Mesendoderm (in vitro differentiated cells): ENCODE data around the gene CAMKMT.

ENCODE experiments used
- DNase-seq: peaks from one replicate; pipeline ENCODE4 v3.0.0; 2013
- H2AK5ac ChIP-seq: 2 replicates; pipeline ENCODE4 v1.6.1; 2013; ENCODE audit warnings: low read length, inconsistent platforms
- H2BK120ac ChIP-seq: 2 replicates; pipeline ENCODE4 v1.6.1; 2013; ENCODE audit warnings: low read depth, mild to moderate bottlenecking, low read length, moderate library complexity, mixed read lengths
- H2BK15ac ChIP-seq: replicated peaks from 2 replicates; pipeline ENCODE4 v1.6.1; 2013; ENCODE audit warnings: low read depth, mild to moderate bottlenecking, moderate library complexity
- H2BK5ac ChIP-seq: 2 replicates; pipeline ENCODE4 v1.6.1; 2013; ENCODE audit warnings: low read length, inconsistent platforms
- H3K18ac ChIP-seq: 2 replicates; pipeline ENCODE4 v1.6.1; 2013; ENCODE audit warnings: mild to moderate bottlenecking, low read length, mixed read lengths
- H3K23ac ChIP-seq: one replicate; pipeline ENCODE4 v1.6.1; 2013; ENCODE audit warnings: low read length
- H3K27ac ChIP-seq: 2 replicates; pipeline ENCODE4 v1.5.1; 2013; ENCODE audit warnings: low read depth, mild to moderate bottlenecking, inconsistent platforms, low read length, moderate library complexity
- H3K27me3 ChIP-seq: 2 replicates; pipeline ENCODE4 v1.6.1; 2013; ENCODE audit warnings: low read length, control low read depth, mild to moderate bottlenecking, inconsistent platforms; ENCODE audit not compliant: insufficient read depth, poor library complexity
- H3K36me3 ChIP-seq: 2 replicates; pipeline ENCODE4 v1.6.1; 2013; ENCODE audit warnings: low read length, inconsistent platforms; ENCODE audit not compliant: control insufficient read depth, insufficient read depth
- H3K4ac ChIP-seq: one replicate; pipeline ENCODE4 v1.6.1; 2013; ENCODE audit warnings: low read depth, mild to moderate bottlenecking, low read length, moderate library complexity
- H3K4me1 ChIP-seq: 2 replicates; pipeline ENCODE4 v1.6.1; 2013; ENCODE audit warnings: low read depth, low read length, inconsistent platforms; ENCODE audit not compliant: control insufficient read depth
- H3K4me2 ChIP-seq: 2 replicates; pipeline ENCODE4 v1.6.1; 2013; ENCODE audit warnings: low read length
- H3K4me3 ChIP-seq: 2 replicates; pipeline ENCODE4 v1.5.1; 2013; ENCODE audit warnings: mild to moderate bottlenecking, low read length
- H3K56ac ChIP-seq: one replicate; pipeline ENCODE4 v1.6.1; 2013; ENCODE audit warnings: low read length
- H3K79me1 ChIP-seq: 2 replicates; pipeline ENCODE4 v1.6.1; 2013; ENCODE audit warnings: low read length, inconsistent platforms
- H3K79me2 ChIP-seq: 2 replicates; pipeline ENCODE4 v1.6.1; 2013; ENCODE audit warnings: mild to moderate bottlenecking, low read length; ENCODE audit not compliant: control insufficient read depth, insufficient read depth
- H3K9ac ChIP-seq: 2 replicates; pipeline ENCODE4 v1.6.1; 2013; ENCODE audit warnings: low read length, inconsistent platforms
- H4K5ac ChIP-seq: one replicate; pipeline ENCODE4 v1.6.1; 2013; ENCODE audit warnings: low read length
- H4K8ac ChIP-seq: one replicate; pipeline ENCODE4 v1.6.1; 2013; ENCODE audit warnings: low read depth, mild to moderate bottlenecking, control low read depth, low read length, moderate library complexity
- WGBS: extraction: QIAGEN DNeasy Blood & Tissue Kit; methylation state at CpG from one replicate; pipeline ENCODE4 v1.1.7; 2013; ENCODE audit warnings: low lambda C conversion rate, missing lambda C conversion rate; ENCODE audit not compliant: insufficient coverage; ENCODE audit errors: extremely low coverage; 5-methylcytosine and 5-hydroxymethylcytosine counted together

Gene CAMKMT

GRCh38 chr2:44817673-44818335 lies 456.1 kb downstream of the CAMKMT start:
- Histone ChIP-seq H3K79me2 (no peaks in the 10 kb centered on the region), H3K4me2 (no peak overlapping the region), H2BK120ac (no peak overlapping the region), H3K4me1 (no peaks in the 10 kb centered on the region), H3K27me3 (no peaks in the 10 kb centered on the region), H2BK15ac (no peak overlapping the region), H3K18ac (no peak overlapping the region), H2AK5ac (no peak overlapping the region), H4K8ac (no peak overlapping the region), H3K56ac (no peak overlapping the region), H3K9ac (no peak overlapping the region), H3K23ac (no peak overlapping the region), H3K27ac (no peak overlapping the region), H2BK5ac (no peak overlapping the region), H3K4me3 (no peak overlapping the region), H3K79me1 (no peaks in the 10 kb centered on the region), H4K5ac (no peak overlapping the region), H3K36me3 (no peaks in the 10 kb centered on the region), H3K4ac (no peak overlapping the region)
- DNase-seq: no peak
- no CpG with 5 or more reads among the region's 2 CpGs for WGBS

DNA sequence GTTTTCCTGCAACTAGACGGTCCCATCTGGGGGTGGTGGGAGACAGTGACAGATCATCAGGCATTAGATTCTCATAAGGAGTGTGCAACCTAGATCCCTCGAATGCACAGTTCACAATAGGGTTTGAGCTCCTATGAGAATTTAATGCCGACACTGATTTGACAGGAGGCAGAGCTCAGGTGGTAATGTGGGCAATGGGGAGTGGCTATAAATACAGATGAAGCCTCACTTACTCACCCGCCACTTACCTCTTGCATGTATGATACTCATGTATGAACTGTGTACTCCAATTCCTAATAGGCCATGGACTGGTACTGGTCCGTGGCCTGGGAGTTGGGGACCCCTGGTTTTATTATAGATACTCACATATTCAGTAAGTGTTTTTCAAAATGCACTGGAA lies 457.3 kb downstream of the CAMKMT start:
- WGBS: no CpG with 5 or more reads among the region's 5 CpGs
- Histone ChIP-seq H2BK5ac (no peak overlapping the region), H4K8ac (no peak overlapping the region), H4K5ac (no peak overlapping the region), H3K18ac (no peak overlapping the region), H3K27me3 (no peaks in the 10 kb centered on the region), H3K4me3 (no peak overlapping the region), H2BK15ac (no peak overlapping the region), H2AK5ac (no peak overlapping the region), H3K56ac (no peak overlapping the region), H3K9ac (no peak overlapping the region), H3K4me1 (no peaks in the 10 kb centered on the region), H3K4ac (no peak overlapping the region), H3K4me2 (no peak overlapping the region), H3K27ac (no peak overlapping the region), H3K79me1 (no peaks in the 10 kb centered on the region), H3K36me3 (no peaks in the 10 kb centered on the region), H2BK120ac (no peak overlapping the region), H3K79me2 (no peaks in the 10 kb centered on the region), H3K23ac (no peak overlapping the region)
- DNase-seq: no peak

- Histone ChIP-seq H3K27ac (no peak overlapping the region), H3K4me1 (peaks cover 2% of the 10 kb centered on the region), H2AK5ac (no peak overlapping the region), H3K4ac (no peak overlapping the region), H2BK5ac (no peak overlapping the region), H3K56ac (no peak overlapping the region), H4K8ac (no peak overlapping the region), H3K36me3 (no peaks in the 10 kb centered on the region), H3K18ac (no peak overlapping the region), H3K23ac (no peak overlapping the region), H3K79me1 (no peaks in the 10 kb centered on the region), H4K5ac (no peak overlapping the region), H2BK15ac (no peak overlapping the region), H3K79me2 (no peaks in the 10 kb centered on the region), H3K4me3 (no peak overlapping the region), H2BK120ac (no peak overlapping the region), H3K4me2 (no peak overlapping the region), H3K9ac (no peak overlapping the region), H3K27me3 (no peaks in the 10 kb centered on the region)
- no peak for DNase-seq
- WGBS: no CpG with 5 or more reads among the region's 6 CpGs
Observed at GRCh38 chr2:44821500-44821899, 459.8 kb downstream of the CAMKMT start.

DNA sequence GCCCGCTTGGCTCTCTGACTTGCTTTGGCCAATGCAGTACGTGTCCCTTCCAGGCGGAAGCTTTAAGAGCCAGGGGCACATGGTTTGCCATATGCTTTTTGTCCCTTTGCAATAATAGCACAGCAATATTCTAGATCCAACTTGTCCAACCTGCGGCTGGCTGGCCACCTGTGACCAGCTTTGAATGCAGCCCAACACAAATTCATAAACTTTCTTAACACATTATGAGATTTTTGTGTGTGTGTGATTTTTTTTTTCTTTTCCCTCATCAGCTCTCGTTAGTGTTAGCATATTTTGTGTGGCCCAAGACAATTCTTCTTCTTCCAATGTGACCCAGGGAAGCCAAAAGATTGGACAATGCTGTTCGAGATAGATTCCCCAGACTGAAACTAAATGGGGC lies 460.4 kb downstream of the CAMKMT start:
- peaks cover 2% of the 10 kb centered on the region for H3K4me1 ChIP-seq
- H2BK15ac ChIP-seq: no peak overlapping the region
- no peak overlapping the region for H3K56ac ChIP-seq
- no peak overlapping the region for H2BK120ac ChIP-seq
- no peak overlapping the region for H4K5ac ChIP-seq
- no peak overlapping the region for H4K8ac ChIP-seq
- no CpG with 5 or more reads among the region's 6 CpGs for WGBS
- H2BK5ac ChIP-seq: no peak overlapping the region
- no peaks in the 10 kb centered on the region for H3K27me3 ChIP-seq
- H3K23ac ChIP-seq: no peak overlapping the region
- H3K27ac ChIP-seq: no peak overlapping the region
- H3K79me2 ChIP-seq: no peaks in the 10 kb centered on the region
- no peak overlapping the region for H2AK5ac ChIP-seq
- no peak overlapping the region for H3K4me3 ChIP-seq
- no peaks in the 10 kb centered on the region for H3K79me1 ChIP-seq
- no peak overlapping the region for H3K4ac ChIP-seq
- no peak overlapping the region for H3K4me2 ChIP-seq
- no peak overlapping the region for H3K9ac ChIP-seq
- no peak for DNase-seq
- no peak overlapping the region for H3K18ac ChIP-seq
- no peaks in the 10 kb centered on the region for H3K36me3 ChIP-seq
